ENCODE measurements around the gene QRSL1. TPM values are rescaled to one million over a fixed set of nuclear protein-coding genes. Genes with fewer than 3 reads are reported as not detected.

The QRSL1 gene
- total and polyA plus RNA-seq, 2 of the 4 experiments (the other 2 are of a cell fraction) = 6.1 to 10.9 TPM

DNA sequence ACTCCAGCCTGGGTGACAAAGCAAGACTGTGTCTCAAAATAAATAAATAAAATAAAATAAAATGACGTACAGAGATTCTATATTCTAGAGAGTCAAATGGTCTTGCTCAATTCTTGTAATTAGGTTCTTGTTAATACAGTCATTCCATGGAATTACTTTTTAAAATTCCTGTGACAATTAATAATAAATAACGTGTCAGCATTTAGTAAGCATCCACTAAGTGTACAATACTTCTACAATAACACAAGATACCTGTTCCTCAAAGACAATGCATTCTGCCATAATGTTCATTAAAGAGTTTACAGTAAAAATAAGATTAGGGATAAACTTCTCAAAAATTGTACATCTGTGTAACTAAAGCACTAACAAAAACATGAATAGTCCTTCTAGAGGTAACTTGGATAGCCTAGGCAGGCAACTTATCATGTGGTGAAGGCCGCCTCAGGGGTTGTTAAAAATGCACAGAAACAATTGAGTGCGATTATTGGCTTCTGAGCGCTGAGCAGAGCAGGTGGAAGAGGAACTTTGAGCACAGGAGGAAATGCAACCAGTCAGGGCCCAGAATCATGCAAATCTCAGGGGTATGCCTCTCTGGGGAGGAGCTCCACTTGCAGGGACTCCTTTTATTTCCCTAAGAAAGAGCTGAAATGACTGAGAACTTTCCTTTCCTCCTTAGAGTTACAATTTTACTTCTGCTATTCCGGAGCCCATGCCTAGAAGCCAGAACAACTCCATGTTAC is 37.1 kb downstream of the QRSL1 start:
- Histone ChIP-seq H3K4ac (ENCODE audit: low read depth, low read length) (no peak overlapping the region), H4K5ac (ENCODE audit: low read depth, low read length) (no peak overlapping the region), H3K4me3 (ENCODE audit: insufficient read depth, low read depth, low read length) (no peak overlapping the region), H3K9me3 (ENCODE audit: control insufficient read depth, insufficient read depth, low read length) (no peaks in the 10 kb centered on the region), H3K23ac (ENCODE audit: low read depth, low read length) (no peak overlapping the region), H3K79me1 (ENCODE audit: low read depth in 1 of 2, low read length in 2 of 2) (no peaks in the 10 kb centered on the region), H3K9ac (ENCODE audit: low read depth, low read length) (no peak overlapping the region), H3K4me1 (ENCODE audit: control insufficient read depth, insufficient read depth, low read length) (no peaks in the 10 kb centered on the region), H2AFZ (replicated peaks; ENCODE audit: low read length, poor library complexity) (no peak overlapping the region), H3K4me2 (ENCODE audit: low read depth, low read length) (no peak overlapping the region), H3K18ac (ENCODE audit: low read depth, low read length) (no peak overlapping the region), H3K36me3 (ENCODE audit: control insufficient read depth, insufficient read depth, low read length) (peaks cover 5% of the 10 kb centered on the region; the same call in 1 of the 2 replicates), H4K20me1 (ENCODE audit: insufficient read depth, low read length) (no peaks in the 10 kb centered on the region), H3K9me1 (ENCODE audit: insufficient read depth, low read length) (no peaks in the 10 kb centered on the region), H3K27ac (ENCODE audit: insufficient read depth, low read length) (no peak overlapping the region), H3K56ac (ENCODE audit: extremely low read depth, insufficient read depth, low read length) (no peak overlapping the region), H2BK15ac (ENCODE audit: low read depth, low read length) (no peak overlapping the region), H3K14ac (replicated peaks; ENCODE audit: low read depth, low read length) (no peak overlapping the region), H2BK20ac (ENCODE audit: low read depth, low read length) (no peak overlapping the region), H4K8ac (ENCODE audit: low read depth in 2 of 2, low read length in 2 of 2) (no peak overlapping the region), H2AK5ac (ENCODE audit: low read depth, low read length) (no peak overlapping the region), H2BK120ac (ENCODE audit: low read depth, low read length) (no peak overlapping the region), H3K27me3 (ENCODE audit: control insufficient read depth, insufficient read depth, low read length) (no peaks in the 10 kb centered on the region), H4K91ac (ENCODE audit: insufficient read depth, low read depth, low read length) (no peak overlapping the region), H2BK5ac (ENCODE audit: low read depth, low read length, poor library complexity, severe bottlenecking) (no peak overlapping the region), H2AK9ac (replicated peaks; ENCODE audit: low read depth, low read length, poor library complexity) (no peak overlapping the region)
- intact Hi-C loops (cut with micrococcal nuclease) (no loop called here), dilution Hi-C loops (cut with HindIII; ENCODE audit: low sequenced_read_pairs, unreplicated experiment) (no loop called here), in situ Hi-C loops (cut with MboI; ENCODE audit: low sequenced_read_pairs) (no loop called here)
- no TSS peak for BruUV-seq (replicated peaks)
- peak; percentile 60 for TF ChIP-seq MAFK (IDR thresholded peaks at IDR 0.05; ENCODE audit: low read depth, low read length)
- TF ChIP-seq, protein P1, sequence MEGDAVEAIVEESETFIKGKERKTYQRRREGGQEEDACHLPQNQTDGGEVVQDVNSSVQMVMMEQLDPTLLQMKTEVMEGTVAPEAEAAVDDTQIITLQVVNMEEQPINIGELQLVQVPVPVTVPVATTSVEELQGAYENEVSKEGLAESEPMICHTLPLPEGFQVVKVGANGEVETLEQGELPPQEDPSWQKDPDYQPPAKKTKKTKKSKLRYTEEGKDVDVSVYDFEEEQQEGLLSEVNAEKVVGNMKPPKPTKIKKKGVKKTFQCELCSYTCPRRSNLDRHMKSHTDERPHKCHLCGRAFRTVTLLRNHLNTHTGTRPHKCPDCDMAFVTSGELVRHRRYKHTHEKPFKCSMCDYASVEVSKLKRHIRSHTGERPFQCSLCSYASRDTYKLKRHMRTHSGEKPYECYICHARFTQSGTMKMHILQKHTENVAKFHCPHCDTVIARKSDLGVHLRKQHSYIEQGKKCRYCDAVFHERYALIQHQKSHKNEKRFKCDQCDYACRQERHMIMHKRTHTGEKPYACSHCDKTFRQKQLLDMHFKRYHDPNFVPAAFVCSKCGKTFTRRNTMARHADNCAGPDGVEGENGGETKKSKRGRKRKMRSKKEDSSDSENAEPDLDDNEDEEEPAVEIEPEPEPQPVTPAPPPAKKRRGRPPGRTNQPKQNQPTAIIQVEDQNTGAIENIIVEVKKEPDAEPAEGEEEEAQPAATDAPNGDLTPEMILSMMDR (conservative IDR thresholded peaks at IDR 0.05; ENCODE audit: low read depth, low read length) = no peak
- ChIA-PET CTCF (interaction anchor here (0.5 kb wide), 1 partner anchor 61 kb away, joined by 3 read pairs; no protein-coding TSS in a partner anchor), POLR2A (ENCODE audit: unreplicated experiment) (no interaction called here)
- DNase-seq = no peak
- no peak for ATAC-seq (ENCODE audit: low read depth)
- WGBS, 2 experiments (ENCODE audit: extremely low coverage in 2 of 2, insufficient read length in 1 of 2) = 90% methylated on average over 2 of the region's 6 CpGs; no CpG with 5 or more reads in 1 of the 2 experiments

Measured in IMR-90 (cell line).